Retinal pigment epithelial cell (primary cell): ENCODE results near the gene EMD.

Experiments
- DNase-seq: peaks from one replicate; pipeline ENCODE4 v3.0.0-alpha.2; 2010; ENCODE audit warnings: low read depth
- H3K4me3 ChIP-seq: 2 replicates; pipeline ENCODE4 v1.5.1; 2011; ENCODE audit warnings: mild to moderate bottlenecking, low read length, control low read depth, moderate library complexity
- CTCF ChIP-seq: conservative IDR thresholded peaks from 2 replicates; pipeline ENCODE4 v1.5.1; 2011; ENCODE audit warnings: low read depth, low read length, control low read depth, inconsistent platforms

The EMD gene

DNA sequence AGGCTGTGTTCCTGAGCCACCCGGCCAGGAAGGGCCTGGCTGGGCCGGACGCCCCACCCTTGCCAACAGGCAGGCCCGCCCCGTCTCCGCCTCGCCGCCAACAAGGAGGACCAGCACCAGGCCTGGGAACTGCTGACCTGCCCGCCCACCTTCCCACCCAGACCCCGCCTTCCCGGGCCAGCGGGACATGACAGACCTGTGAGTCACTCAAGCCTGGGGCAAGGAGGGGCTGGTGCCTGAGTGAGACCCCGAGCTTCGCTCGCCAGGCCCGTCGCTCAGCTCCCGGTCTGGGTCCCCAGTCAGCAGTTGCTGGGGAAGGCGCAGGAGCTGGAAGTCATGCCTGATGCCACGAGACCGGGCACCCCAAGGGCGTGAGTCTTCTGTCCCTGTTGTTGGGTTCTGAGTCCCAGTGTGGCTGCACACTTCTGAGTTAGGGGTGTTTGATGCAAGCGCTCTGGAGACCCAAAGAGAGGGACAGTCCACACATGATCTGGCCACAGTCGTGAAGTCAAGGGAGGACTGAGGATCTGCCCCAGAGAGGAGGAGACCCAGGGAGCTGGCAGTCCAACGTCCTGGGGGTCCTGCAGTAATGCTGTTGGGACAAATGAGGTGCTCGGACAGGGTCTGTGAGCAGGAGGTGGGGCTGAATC lies 30.3 kb downstream of the EMD start, which contains the start of gene DNASE1L1:
Gene DNASE1L1 (minus strand): TSS at position 33 of the 650 bp plus-strand sequence. CDS start 3,686 bp downstream, outside the sequence.
- DNase-seq = peak; percentile 82
- peak within 1 kb of the TSS; percentile 30 for H3K4me3 ChIP-seq
- no peak for TF ChIP-seq CTCF

GRCh38 chrX:154411981-154412340 lies 32.9 kb downstream of the EMD start:
- DNase-seq = no peak
- TF ChIP-seq CTCF = no peak
- H3K4me3 ChIP-seq = peak overlapping the region; percentile 57

DNA sequence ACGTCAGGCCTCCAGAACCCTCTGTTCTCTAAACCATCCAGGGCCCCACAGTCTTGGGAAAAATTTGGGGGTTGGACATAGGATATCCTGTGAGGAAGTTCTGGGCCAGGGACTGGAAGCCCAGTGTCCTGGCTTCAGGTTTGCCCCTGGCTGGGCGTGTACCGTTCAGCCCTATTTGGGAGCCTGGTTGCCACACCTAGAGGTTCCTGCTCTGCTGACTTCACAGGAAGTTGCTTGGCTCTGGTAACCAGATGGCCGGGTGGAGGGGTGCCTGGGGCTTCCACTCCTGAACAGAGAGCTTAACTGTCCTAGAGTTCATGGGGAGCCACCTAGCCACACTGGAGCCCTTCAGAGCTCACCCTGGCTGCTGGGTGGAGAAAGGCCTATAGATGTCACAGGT lies 33.4 kb downstream of the EMD start:
- no peak for DNase-seq
- peak overlapping the region; percentile 57 for H3K4me3 ChIP-seq
- no peak for TF ChIP-seq CTCF

DNA sequence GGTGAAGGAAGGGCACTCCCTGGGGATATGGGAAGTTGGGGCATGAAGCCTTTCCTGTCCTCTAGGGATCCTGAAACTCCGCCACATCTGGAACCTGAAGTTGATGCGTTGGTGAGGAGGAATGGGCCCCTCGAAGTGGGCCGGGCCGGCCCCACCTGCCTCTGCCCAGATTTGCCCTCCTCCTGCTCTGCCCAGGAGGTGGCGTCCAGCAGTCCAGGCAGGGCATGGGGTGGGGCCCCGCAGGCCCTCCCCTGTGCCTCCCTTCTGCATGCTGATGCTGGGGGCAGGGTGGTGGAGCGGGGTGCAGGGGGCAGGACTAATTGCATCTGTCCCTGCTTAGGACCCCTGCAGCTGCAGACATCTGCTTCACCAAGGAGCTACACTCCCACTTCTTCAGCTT lies 34.0 kb downstream of the EMD start:
- H3K4me3 ChIP-seq = no peak overlapping the region
- no peak for DNase-seq
- no peak for TF ChIP-seq CTCF

DNA sequence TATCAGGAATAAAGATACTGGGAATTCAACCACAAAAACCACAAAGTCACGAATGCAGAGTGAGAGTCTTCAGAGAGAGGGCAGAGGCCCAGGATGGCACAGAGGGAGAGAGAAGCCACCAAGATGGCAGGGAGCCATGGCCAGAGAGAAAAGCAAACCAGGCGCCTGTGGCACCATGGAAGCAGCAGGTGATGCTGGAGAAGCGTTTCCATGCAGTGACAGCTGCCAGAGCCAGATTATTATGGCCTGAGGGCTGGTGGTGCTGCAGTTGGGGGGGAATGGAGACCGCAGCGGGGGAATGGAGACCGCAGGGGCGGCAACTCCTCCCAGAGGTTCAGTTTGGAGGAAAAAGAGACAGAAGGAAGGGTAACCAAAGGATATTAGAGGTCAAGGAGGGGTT lies 38.1 kb downstream of the EMD start:
- no peak overlapping the region for H3K4me3 ChIP-seq
- no peak for DNase-seq
- no peak for TF ChIP-seq CTCF

- no peak for TF ChIP-seq CTCF
- no peak for DNase-seq
- H3K4me3 ChIP-seq = no peak overlapping the region
Measured at GRCh38 chrX:154419189-154419588, 40.1 kb downstream of the EMD start.

DNA sequence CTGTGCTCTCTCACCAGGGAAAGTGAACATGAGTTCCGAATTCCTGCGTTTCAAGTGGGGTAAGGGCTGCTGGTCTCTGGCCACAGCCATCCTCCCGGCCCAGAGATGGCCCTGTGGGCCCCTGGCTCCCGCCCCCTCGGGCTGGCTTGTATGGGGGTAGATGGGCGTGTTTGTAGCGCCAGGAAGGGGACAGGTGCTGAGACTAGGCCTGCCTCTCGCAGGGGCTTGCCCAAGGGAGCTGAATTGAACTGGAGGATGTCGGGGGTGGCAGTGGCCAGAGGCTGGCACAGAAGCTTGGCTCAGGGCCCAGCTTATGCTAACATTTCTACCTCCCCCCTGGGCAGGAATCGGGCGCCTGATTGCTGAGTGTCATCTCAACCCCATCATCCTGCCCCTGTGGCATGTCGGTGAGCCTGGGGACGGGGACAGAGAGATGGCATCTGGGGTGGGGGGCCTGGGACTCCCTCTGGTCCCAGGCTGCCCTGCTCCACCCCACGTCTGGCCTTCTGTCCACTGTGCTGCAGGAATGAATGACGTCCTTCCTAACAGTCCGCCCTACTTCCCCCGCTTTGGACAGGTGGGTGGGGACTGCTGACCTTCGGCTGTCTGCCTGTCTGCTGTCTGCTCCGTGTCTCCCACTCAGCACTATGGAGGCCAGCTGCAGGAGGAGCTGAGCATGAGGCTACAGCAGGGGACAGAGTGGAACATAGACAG lies 40.8 kb downstream of the EMD start:
- no peak for TF ChIP-seq CTCF

More for the DNA sequence above, 40.8 kb downstream of the EMD start:
- no peak for DNase-seq
- no peak overlapping the region for H3K4me3 ChIP-seq
